ENCODE data around the gene ZNF618. TPM values are rescaled to one million over a fixed set of nuclear protein-coding genes. Genes with fewer than 3 reads are reported as not detected.

ZNF618 gene
- total and polyA plus RNA-seq, 2 experiments from 2014 or later = 20.0 to 26.0 TPM

DNA sequence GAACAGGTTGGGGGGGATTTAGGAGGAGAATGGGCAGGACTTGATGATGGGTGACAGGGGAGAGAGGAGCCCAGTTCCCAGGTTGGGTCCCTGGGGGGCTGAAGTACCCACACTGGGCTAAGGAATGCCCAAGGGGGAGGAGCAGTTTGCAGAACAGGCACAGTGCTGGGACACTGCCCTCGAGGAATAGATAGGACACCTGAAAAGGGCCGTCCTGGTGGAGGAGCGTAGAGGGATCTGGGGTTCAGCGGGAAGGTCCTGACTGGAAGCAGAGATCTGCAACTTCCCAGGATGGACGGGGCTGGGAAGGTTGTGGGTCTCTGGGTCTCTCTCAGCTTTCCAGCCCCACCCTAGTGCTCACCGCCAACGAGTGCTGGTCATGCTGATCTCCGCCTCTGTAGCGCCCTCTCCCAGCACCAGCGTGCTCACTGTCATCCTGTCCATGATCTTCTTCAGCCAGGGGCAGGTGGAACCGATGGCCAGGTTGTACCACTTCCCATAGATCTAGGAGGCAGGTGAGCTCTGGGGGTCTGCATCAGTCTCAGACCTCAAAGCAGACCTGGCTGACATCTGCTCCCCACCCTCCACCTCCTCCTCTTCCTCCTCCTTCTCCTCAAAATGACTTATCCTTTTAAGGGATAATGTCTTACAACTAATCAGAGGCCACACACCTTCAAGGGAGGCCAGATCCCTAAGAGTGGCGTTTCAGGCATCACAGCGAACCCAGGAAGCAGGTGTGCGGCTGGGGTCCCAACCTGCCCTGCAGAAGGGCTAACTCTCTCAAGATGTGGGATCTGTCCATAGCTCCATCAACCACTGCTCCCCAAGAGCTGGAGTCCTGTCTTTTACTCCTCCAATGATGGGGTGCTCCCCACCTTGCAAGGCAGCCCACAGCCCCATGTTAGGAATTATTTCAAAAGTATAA is 200.4 kb downstream of the ZNF618 start:
- Histone ChIP-seq H3K27ac (no peak overlapping the region), H3K36me3 (no peaks in the 10 kb centered on the region), H3K4me1 (ENCODE audit: low read depth) (no peaks in the 10 kb centered on the region), H3K27me3 (peaks cover 9% of the 10 kb centered on the region), H3K4me3 (no peak overlapping the region), H3K9me3 (ENCODE audit: low read depth) (no peaks in the 10 kb centered on the region)
- TF ChIP-seq CTCF (IDR thresholded peaks at IDR 0.05; ENCODE audit: low read depth, low read length) = no peak
- DNase-seq (ENCODE audit: low read depth in 1 of 2, low spot score in 1 of 2) = no peak

DNA sequence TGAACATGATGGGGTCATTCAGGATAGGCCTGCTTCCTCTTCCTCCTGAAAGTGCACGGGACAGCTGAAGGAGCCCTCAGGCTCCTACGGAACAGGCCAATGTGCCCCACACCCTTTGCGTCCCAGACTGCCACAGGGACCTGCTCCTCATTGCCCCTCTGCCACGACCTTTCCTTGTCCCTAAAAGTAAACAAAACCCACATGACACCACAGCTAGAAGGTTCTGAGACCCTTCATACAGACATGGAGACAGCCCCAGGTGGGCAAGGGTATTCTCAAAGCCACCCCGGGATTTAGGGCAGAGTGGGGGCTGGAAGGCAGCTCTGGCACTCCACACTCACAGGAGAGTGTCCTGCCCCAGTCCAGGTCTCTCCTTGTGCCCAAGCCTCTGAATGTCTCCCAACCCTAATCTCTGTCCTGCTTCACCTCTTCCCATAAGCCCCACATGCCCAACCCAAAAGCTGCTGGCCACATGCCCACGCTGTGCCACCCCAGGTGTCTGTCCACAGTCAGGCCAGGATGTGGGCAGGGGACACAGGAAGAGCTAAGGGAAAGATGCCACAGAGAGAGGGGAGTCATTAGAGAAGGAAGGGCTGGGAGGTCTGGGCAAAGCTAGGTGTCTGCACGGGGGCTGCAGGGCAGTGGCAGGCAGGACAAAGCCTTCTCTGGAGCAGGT is 201.2 kb downstream of the ZNF618 start:
- Histone ChIP-seq H3K36me3 (no peaks in the 10 kb centered on the region), H3K9me3 (ENCODE audit: low read depth) (no peaks in the 10 kb centered on the region), H3K4me3 (no peak overlapping the region), H3K27ac (no peak overlapping the region), H3K27me3 (peaks cover 9% of the 10 kb centered on the region), H3K4me1 (ENCODE audit: low read depth) (no peaks in the 10 kb centered on the region)
- TF ChIP-seq CTCF (IDR thresholded peaks at IDR 0.05; ENCODE audit: low read depth, low read length) = no peak
- DNase-seq (ENCODE audit: low read depth in 1 of 2, low spot score in 1 of 2) = no peak

DNA sequence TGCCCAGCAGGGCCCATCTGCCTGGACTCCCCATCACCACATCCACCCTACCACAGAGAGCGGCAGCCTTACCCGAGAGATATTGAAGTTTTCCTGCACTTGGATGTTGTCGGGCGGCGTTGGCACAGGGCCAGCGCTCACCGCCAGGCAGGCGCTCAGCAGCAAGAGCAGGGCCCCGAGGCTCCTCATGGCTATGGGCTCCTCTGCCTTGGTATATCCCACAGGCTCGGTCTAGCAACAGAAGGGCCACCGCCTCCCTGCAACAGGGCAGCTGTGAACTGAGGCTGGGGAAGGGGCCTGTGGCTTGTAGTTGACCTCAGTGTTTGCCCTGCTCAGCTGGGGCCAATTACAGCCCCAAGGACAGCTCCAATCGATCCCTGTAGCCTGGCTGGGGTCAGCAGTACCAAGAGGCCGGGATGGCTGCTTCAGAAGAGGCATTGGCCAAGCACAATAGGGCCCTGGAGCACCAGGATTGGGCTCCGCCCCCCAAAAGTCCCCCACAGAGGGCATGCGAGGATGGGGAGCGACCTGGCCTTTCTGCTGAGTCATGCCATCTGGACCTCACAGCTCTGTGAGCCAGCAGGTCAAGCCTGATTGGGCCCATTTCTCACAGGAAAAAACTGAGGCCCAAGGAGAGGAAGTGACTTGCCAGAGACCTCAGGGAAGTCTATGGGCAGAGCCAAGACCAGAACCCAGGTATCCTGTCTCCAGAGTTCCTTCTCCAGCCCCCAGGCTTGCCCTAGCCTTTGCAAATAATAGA is 202.1 kb downstream of the ZNF618 start, which contains the start of gene AMBP:
Gene AMBP, minus strand, starts transcription at position 280 of the 760 bp plus-strand sequence. Its CDS starts 91 bp downstream, at position 189.
- Histone ChIP-seq H3K4me1 (ENCODE audit: low read depth) (no peaks in the 10 kb centered on the region), H3K9me3 (ENCODE audit: low read depth) (no peaks in the 10 kb centered on the region), H3K27me3 (peaks cover 9% of the 10 kb centered on the region), H3K4me3 (no peak within 1 kb of the TSS), H3K36me3 (no peaks in the 10 kb centered on the region), H3K27ac (no peak within 1 kb of the TSS)
- TF ChIP-seq CTCF (IDR thresholded peaks at IDR 0.05; ENCODE audit: low read depth, low read length) = no peak
- DNase-seq (ENCODE audit: low read depth in 1 of 2, low spot score in 1 of 2) = peak in 1 of 2 donors; percentile 18

DNA sequence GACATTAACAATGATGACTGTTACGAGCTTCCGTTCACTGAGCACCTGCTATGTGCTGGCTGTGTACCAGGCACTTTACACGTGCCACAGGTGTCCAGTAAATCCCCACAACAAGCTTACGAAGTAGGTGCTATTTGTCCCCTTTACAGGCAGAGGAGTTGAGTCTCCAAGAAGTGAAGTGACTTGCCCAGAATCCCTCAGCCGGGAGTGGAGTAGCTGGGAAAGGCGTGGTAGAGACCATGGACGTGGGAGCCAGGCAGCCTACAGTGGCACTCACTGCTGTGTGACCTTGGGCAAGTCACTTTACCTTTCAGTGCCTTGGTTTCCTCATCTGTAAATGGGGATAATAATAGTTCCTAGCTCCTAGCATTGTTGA is 202.7 kb downstream of the ZNF618 start:
- no peak overlapping the region for H3K27ac ChIP-seq
- TF ChIP-seq CTCF (IDR thresholded peaks at IDR 0.05; ENCODE audit: low read depth, low read length) = no peak
- DNase-seq (ENCODE audit: low read depth in 1 of 2, low spot score in 1 of 2) = no peak
- H3K4me3 ChIP-seq = no peak overlapping the region
- H3K9me3 ChIP-seq (ENCODE audit: low read depth) = no peaks in the 10 kb centered on the region
- no peaks in the 10 kb centered on the region for H3K36me3 ChIP-seq
- peaks cover 9% of the 10 kb centered on the region for H3K27me3 ChIP-seq
- no peaks in the 10 kb centered on the region for H3K4me1 ChIP-seq (ENCODE audit: low read depth)

DNA sequence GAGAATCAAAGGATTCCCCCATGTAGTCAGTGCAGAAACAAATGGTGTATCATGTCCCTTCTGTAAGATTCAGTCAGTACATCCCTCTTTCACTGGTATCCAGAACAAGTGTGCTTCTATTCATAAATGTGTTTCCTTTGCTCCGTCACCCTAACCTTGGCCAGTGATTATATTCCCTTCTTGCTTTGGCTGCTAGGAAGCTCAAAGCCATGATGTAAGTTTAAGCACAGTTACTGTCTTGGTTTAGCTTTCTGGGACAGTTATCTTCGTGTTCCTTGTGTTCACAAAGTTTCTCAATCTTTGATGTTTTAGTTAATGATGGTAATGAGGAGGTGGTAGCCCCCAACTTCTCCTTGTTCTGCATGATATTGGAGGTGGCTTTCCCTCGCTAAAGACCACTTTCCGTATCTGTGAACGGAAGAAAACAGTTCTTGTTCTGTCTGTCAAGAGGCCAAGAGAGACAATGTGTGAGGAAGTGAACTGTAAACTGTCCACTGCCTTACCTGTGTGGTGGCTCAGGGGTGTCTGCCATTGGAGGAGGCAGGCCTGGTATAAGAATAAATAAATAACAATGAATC is 204.2 kb downstream of the ZNF618 start:
- Histone ChIP-seq H3K27ac (no peak overlapping the region), H3K27me3 (peaks cover 7% of the 10 kb centered on the region), H3K4me3 (no peak overlapping the region), H3K36me3 (no peaks in the 10 kb centered on the region), H3K4me1 (ENCODE audit: low read depth) (no peaks in the 10 kb centered on the region), H3K9me3 (ENCODE audit: low read depth) (no peaks in the 10 kb centered on the region)
- TF ChIP-seq CTCF (IDR thresholded peaks at IDR 0.05; ENCODE audit: low read depth, low read length) = no peak
- no peak for DNase-seq (ENCODE audit: low read depth in 1 of 2, low spot score in 1 of 2)

Measured in cardiac muscle cell (in vitro differentiated cells and primary cell).